ENCODE measurements around the gene FDXR. TPM values are rescaled to one million over a fixed set of nuclear protein-coding genes. Genes with fewer than 3 reads are reported as not detected.

The FDXR gene
- total and polyA plus RNA-seq, 2 of the 8 experiments (the other 6 are each of a cell fraction or from before 2014, with no cell fraction given) = 24.2 to 31.4 TPM

DNA sequence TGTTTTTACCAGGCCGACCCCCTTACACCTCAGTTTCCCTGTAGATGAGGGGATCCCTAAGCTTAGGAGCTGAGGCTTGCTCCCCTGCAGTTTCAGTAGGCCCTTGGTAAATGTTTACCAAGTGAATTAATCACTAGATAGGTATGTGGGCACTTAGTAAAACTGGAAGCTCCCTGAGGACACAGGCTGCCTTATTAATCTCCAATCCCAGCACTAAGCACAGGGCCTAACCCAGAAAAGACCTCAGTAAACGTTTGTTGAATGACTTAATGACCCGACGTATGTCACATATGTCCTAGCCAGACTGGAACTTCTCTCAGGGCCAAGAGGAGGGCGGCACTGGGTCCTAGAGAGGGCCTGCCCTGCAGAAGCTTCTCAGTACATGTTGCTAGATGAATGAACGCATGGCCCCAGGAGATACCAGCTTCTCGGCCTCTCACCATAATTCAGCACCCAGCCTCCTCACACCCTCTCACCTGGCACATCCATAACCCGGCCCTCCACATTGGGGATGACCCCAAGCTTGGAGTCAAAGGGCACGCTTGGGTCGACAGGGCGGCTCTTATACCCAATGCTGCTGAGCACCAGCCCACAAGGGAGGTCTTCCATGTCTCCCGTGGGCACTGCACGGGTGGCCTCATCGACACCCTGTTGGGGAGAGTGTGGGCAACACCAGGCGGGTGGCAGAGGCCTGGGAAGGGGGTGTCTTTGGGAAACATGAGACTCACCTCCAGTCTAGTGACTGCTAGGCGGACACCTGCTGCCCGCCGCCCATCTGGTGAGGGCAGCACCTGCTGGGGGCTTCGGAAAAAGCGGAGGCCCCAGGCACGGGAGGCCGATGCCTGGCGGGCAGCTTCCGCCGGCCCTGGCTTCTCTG is 9.1 kb downstream of the FDXR start (continued):
- TF ChIP-seq, protein P1, sequence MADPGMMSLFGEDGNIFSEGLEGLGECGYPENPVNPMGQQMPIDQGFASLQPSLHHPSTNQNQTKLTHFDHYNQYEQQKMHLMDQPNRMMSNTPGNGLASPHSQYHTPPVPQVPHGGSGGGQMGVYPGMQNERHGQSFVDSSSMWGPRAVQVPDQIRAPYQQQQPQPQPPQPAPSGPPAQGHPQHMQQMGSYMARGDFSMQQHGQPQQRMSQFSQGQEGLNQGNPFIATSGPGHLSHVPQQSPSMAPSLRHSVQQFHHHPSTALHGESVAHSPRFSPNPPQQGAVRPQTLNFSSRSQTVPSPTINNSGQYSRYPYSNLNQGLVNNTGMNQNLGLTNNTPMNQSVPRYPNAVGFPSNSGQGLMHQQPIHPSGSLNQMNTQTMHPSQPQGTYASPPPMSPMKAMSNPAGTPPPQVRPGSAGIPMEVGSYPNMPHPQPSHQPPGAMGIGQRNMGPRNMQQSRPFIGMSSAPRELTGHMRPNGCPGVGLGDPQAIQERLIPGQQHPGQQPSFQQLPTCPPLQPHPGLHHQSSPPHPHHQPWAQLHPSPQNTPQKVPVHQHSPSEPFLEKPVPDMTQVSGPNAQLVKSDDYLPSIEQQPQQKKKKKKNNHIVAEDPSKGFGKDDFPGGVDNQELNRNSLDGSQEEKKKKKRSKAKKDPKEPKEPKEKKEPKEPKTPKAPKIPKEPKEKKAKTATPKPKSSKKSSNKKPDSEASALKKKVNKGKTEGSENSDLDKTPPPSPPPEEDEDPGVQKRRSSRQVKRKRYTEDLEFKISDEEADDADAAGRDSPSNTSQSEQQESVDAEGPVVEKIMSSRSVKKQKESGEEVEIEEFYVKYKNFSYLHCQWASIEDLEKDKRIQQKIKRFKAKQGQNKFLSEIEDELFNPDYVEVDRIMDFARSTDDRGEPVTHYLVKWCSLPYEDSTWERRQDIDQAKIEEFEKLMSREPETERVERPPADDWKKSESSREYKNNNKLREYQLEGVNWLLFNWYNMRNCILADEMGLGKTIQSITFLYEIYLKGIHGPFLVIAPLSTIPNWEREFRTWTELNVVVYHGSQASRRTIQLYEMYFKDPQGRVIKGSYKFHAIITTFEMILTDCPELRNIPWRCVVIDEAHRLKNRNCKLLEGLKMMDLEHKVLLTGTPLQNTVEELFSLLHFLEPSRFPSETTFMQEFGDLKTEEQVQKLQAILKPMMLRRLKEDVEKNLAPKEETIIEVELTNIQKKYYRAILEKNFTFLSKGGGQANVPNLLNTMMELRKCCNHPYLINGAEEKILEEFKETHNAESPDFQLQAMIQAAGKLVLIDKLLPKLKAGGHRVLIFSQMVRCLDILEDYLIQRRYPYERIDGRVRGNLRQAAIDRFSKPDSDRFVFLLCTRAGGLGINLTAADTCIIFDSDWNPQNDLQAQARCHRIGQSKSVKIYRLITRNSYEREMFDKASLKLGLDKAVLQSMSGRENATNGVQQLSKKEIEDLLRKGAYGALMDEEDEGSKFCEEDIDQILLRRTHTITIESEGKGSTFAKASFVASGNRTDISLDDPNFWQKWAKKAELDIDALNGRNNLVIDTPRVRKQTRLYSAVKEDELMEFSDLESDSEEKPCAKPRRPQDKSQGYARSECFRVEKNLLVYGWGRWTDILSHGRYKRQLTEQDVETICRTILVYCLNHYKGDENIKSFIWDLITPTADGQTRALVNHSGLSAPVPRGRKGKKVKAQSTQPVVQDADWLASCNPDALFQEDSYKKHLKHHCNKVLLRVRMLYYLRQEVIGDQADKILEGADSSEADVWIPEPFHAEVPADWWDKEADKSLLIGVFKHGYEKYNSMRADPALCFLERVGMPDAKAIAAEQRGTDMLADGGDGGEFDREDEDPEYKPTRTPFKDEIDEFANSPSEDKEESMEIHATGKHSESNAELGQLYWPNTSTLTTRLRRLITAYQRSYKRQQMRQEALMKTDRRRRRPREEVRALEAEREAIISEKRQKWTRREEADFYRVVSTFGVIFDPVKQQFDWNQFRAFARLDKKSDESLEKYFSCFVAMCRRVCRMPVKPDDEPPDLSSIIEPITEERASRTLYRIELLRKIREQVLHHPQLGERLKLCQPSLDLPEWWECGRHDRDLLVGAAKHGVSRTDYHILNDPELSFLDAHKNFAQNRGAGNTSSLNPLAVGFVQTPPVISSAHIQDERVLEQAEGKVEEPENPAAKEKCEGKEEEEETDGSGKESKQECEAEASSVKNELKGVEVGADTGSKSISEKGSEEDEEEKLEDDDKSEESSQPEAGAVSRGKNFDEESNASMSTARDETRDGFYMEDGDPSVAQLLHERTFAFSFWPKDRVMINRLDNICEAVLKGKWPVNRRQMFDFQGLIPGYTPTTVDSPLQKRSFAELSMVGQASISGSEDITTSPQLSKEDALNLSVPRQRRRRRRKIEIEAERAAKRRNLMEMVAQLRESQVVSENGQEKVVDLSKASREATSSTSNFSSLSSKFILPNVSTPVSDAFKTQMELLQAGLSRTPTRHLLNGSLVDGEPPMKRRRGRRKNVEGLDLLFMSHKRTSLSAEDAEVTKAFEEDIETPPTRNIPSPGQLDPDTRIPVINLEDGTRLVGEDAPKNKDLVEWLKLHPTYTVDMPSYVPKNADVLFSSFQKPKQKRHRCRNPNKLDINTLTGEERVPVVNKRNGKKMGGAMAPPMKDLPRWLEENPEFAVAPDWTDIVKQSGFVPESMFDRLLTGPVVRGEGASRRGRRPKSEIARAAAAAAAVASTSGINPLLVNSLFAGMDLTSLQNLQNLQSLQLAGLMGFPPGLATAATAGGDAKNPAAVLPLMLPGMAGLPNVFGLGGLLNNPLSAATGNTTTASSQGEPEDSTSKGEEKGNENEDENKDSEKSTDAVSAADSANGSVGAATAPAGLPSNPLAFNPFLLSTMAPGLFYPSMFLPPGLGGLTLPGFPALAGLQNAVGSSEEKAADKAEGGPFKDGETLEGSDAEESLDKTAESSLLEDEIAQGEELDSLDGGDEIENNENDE (IDR thresholded peaks at IDR 0.05; ENCODE audit: insufficient replicate concordance, low read length) = no peak
- TF ChIP-seq SIRT6 (IDR thresholded peaks at IDR 0.05; ENCODE audit: low read length) = no peak

Measured in H1 (cell line).